ENCODE results near the gene C19orf33. TPM values are rescaled to one million over a fixed set of nuclear protein-coding genes. Genes with fewer than 3 reads are reported as not detected.

C19orf33 gene
- total and polyA plus RNA-seq, 2 of the 8 experiments (the other 6 are each of a cell fraction or from before 2014, with no cell fraction given) = 6.0 to 36.0 TPM

DNA sequence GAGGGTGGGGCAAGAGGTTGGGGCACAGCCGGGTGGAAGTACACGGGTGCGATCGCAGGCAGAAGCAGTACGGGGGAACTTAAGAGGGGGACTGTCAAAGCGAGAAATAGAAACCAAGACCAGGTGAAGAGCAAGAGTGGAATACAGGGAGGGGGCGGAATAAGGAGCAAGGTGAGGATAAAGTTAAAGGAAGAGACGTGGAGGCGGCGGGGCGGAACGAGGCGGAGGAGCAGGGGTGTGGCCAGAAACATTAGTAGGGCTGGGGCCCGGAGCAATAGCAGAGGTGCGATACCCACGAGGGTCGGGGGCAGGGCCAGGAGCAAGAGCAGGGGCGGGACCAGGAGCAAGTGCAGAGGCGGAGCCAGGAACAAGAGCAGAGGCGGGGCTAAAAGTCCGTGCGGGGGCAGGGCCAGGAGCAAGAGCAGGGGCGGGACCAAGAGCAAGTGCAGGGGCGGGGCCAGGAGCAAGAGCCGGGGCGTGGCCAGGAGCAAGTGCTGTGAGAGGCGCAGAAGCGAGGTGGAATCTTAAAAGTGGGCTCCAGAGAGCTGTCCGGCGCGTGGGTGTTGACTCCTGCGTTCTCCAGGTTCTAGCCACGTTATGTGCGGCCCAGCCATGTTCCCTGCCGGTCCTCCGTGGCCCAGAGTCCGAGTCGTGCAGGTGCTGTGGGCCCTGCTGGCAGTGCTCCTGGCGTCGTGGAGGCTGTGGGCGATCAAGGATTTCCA is 32.7 kb downstream of the C19orf33 start (continued):
- no peak for TF ChIP-seq ZNF274 (IDR thresholded peaks at IDR 0.05; ENCODE audit: borderline replicate concordance, extremely low read depth, low read length)
- 0 out of 2 replicates have a peak, but pooled peaks have one; percentile 13 for TF ChIP-seq SP1 (IDR thresholded peaks at IDR 0.05; ENCODE audit: low read depth, low read length)
- TF ChIP-seq PHF8 (conservative IDR thresholded peaks at IDR 0.05; ENCODE audit: low read depth, low read length) = no peak

Measured in H1 (cell line).